ENCODE results near the gene BIRC6. TPM values are rescaled to one million over a fixed set of nuclear protein-coding genes. Genes with fewer than 3 reads are reported as not detected.

The BIRC6 gene
- total and polyA plus RNA-seq, 2 of the 8 experiments (the other 6 are each of a cell fraction or from before 2014, with no cell fraction given), result 32.5 to 69.5 TPM

DNA sequence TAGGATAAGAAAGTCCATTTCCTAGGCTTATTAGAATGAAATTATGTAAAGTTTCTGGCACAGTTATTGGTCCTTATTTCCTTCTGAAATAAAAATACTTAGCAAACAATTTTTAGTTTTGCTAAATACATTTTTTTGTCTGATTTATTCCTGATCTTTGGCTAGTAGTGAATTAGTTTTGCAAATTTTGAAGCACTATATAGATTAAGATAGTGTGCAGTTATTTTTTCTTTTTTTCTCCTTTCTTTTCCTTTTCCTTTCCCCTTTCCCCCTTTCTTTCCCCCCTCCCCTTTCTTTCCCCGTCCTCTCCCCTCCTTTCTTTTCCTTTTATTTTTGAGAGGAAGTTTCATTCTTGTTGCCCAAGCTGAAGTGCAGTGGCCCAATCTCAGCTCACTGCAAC, 59.7 kb downstream of the BIRC6 start (continued):
- TF ChIP-seq CHD7 (IDR thresholded peaks at IDR 0.05; ENCODE audit: insufficient replicate concordance, low read length), result no peak
- TF ChIP-seq RXRA (IDR thresholded peaks at IDR 0.05; ENCODE audit: insufficient read depth, low read depth, low read length), result no peak
- TF ChIP-seq POLR2AphosphoS5 (IDR thresholded peaks at IDR 0.05; ENCODE audit: low read depth, low read length), result no peak
- no peak for TF ChIP-seq GTF2F1 (IDR thresholded peaks at IDR 0.05; ENCODE audit: borderline replicate concordance, low read depth, low read length)
- TF ChIP-seq NRF1 (IDR thresholded peaks at IDR 0.05; ENCODE audit: low read depth, low read length), result no peak

All from H1 (cell line).